Measurements from ENCODE around the gene TMPRSS5. TPM values are rescaled to one million over a fixed set of nuclear protein-coding genes. Genes with fewer than 3 reads are reported as not detected.

Gene TMPRSS5
- total RNA-seq, result 0.80 TPM
- 1 to 10 TPM in 4 of 8 donors, under 1 TPM in 4; 0.41 to 3.5 (median 1.2) TPM for polyA plus RNA-seq (ENCODE audit: insufficient read depth in 1 of 8, insufficient read length in 8 of 8, low replicate concordance in 1 of 8)
- long read RNA-seq, donor 1, result 0 reads
- long read RNA-seq, donor 2, result 0 reads
- long read RNA-seq, donor 3, result 0 reads
- long read RNA-seq, donor 4, result 0 reads
- long read RNA-seq, donor 5, result 0 reads
- long read RNA-seq, donor 6, result 0 reads
- long read RNA-seq, donor 7, result 0 reads
- long read RNA-seq, donor 8, result 0 reads
- long read RNA-seq, donor 9, result 0 reads
- long read RNA-seq, donor 10, result 0 reads
- long read RNA-seq, donor 11, result 0 reads

- H3K4me1 ChIP-seq (ENCODE audit: control insufficient read depth, insufficient read depth, low read length), result no peaks in the 10 kb centered on the region
- WGBS (ENCODE audit: insufficient coverage), result 73% methylated on average over 3 of the region's 7 CpGs
- DNase-seq, result peak; percentile 35
- peaks cover 7% of the 10 kb centered on the region for H3K9me3 ChIP-seq (replicated peaks; ENCODE audit: control insufficient read depth, low read depth, low read length)
- H3K36me3 ChIP-seq (ENCODE audit: control insufficient read depth, insufficient read depth, low read length), result no peaks in the 10 kb centered on the region
- no peak within 1 kb of the TSS for H3K4me3 ChIP-seq (ENCODE audit: low read length)
- no peaks in the 10 kb centered on the region for H3K27me3 ChIP-seq (ENCODE audit: control insufficient read depth, insufficient read depth, low read length)
- H3K27ac ChIP-seq (ENCODE audit: low read length), result peak within 1 kb of the TSS; percentile 7
Measured at GRCh38 chr11:113705871-113706655, at the start of gene TMPRSS5. Gene TMPRSS5, minus strand, starts transcription at chr11:113706308. Its CDS starts 84 bp downstream, at chr11:113706224.

GRCh38 chr11:113752932-113753331 is 46.8 kb upstream of the TMPRSS5 start:
- H3K27me3 ChIP-seq (ENCODE audit: control insufficient read depth, insufficient read depth, low read length), result no peaks in the 10 kb centered on the region
- no peaks in the 10 kb centered on the region for H3K4me1 ChIP-seq (ENCODE audit: control insufficient read depth, insufficient read depth, low read length)
- no peaks in the 10 kb centered on the region for H3K9me3 ChIP-seq (replicated peaks; ENCODE audit: control insufficient read depth, low read depth, low read length)
- H3K36me3 ChIP-seq (ENCODE audit: control insufficient read depth, insufficient read depth, low read length), result peaks cover 25% of the 10 kb centered on the region
- WGBS (ENCODE audit: insufficient coverage), result no CpG with 5 or more reads among the region's 3 CpGs
- no peak for DNase-seq
- H3K27ac ChIP-seq (ENCODE audit: low read length), result no peak overlapping the region
- no peak overlapping the region for H3K4me3 ChIP-seq (ENCODE audit: low read length)

GRCh38 chr11:113736323-113736722 is 30.2 kb upstream of the TMPRSS5 start:
- DNase-seq, result no peak
- H3K4me1 ChIP-seq (ENCODE audit: control insufficient read depth, insufficient read depth, low read length), result no peaks in the 10 kb centered on the region
- no peaks in the 10 kb centered on the region for H3K27me3 ChIP-seq (ENCODE audit: control insufficient read depth, insufficient read depth, low read length)
- no CpG with 5 or more reads among the region's 1 CpG for WGBS (ENCODE audit: insufficient coverage)
- H3K9me3 ChIP-seq (replicated peaks; ENCODE audit: control insufficient read depth, low read depth, low read length), result no peaks in the 10 kb centered on the region
- H3K36me3 ChIP-seq (ENCODE audit: control insufficient read depth, insufficient read depth, low read length), result peaks cover 43% of the 10 kb centered on the region
- no peak overlapping the region for H3K4me3 ChIP-seq (ENCODE audit: low read length)
- no peak overlapping the region for H3K27ac ChIP-seq (ENCODE audit: low read length)

GRCh38 chr11:113732092-113732491 is 26.0 kb upstream of the TMPRSS5 start:
- no peak for DNase-seq
- 87% methylated on average over 5 of the region's 5 CpGs for WGBS (ENCODE audit: insufficient coverage)
- Histone ChIP-seq H3K9me3 (replicated peaks; ENCODE audit: control insufficient read depth, low read depth, low read length) (no peaks in the 10 kb centered on the region), H3K4me3 (ENCODE audit: low read length) (no peak overlapping the region), H3K27me3 (ENCODE audit: control insufficient read depth, insufficient read depth, low read length) (no peaks in the 10 kb centered on the region), H3K36me3 (ENCODE audit: control insufficient read depth, insufficient read depth, low read length) (peaks cover 23% of the 10 kb centered on the region), H3K27ac (ENCODE audit: low read length) (no peak overlapping the region), H3K4me1 (ENCODE audit: control insufficient read depth, insufficient read depth, low read length) (no peaks in the 10 kb centered on the region)

- WGBS (ENCODE audit: insufficient coverage), result 0% methylated on average over 1 of the region's 4 CpGs
- H3K4me3 ChIP-seq (ENCODE audit: low read length), result no peak overlapping the region
- no peaks in the 10 kb centered on the region for H3K4me1 ChIP-seq (ENCODE audit: control insufficient read depth, insufficient read depth, low read length)
- H3K36me3 ChIP-seq (ENCODE audit: control insufficient read depth, insufficient read depth, low read length), result peaks cover 15% of the 10 kb centered on the region
- H3K9me3 ChIP-seq (replicated peaks; ENCODE audit: control insufficient read depth, low read depth, low read length), result no peaks in the 10 kb centered on the region
- no peaks in the 10 kb centered on the region for H3K27me3 ChIP-seq (ENCODE audit: control insufficient read depth, insufficient read depth, low read length)
- no peak overlapping the region for H3K27ac ChIP-seq (ENCODE audit: low read length)
- peak; percentile 71 for DNase-seq
Measured at GRCh38 chr11:113730887-113731726, 25.0 kb upstream of the TMPRSS5 start.

GRCh38 chr11:113729456-113729855 is 23.3 kb upstream of the TMPRSS5 start:
- no peak for DNase-seq
- no CpG with 5 or more reads among the region's 5 CpGs for WGBS (ENCODE audit: insufficient coverage)
- Histone ChIP-seq H3K36me3 (ENCODE audit: control insufficient read depth, insufficient read depth, low read length) (peaks cover 8% of the 10 kb centered on the region), H3K27me3 (ENCODE audit: control insufficient read depth, insufficient read depth, low read length) (no peaks in the 10 kb centered on the region), H3K4me3 (ENCODE audit: low read length) (no peak overlapping the region), H3K27ac (ENCODE audit: low read length) (no peak overlapping the region), H3K4me1 (ENCODE audit: control insufficient read depth, insufficient read depth, low read length) (no peaks in the 10 kb centered on the region), H3K9me3 (replicated peaks; ENCODE audit: control insufficient read depth, low read depth, low read length) (no peaks in the 10 kb centered on the region)

GRCh38 chr11:113728814-113729213 is 22.7 kb upstream of the TMPRSS5 start:
- WGBS (ENCODE audit: insufficient coverage), result 76% methylated on average over 3 of the region's 3 CpGs
- H3K27me3 ChIP-seq (ENCODE audit: control insufficient read depth, insufficient read depth, low read length), result no peaks in the 10 kb centered on the region
- no peaks in the 10 kb centered on the region for H3K4me1 ChIP-seq (ENCODE audit: control insufficient read depth, insufficient read depth, low read length)
- DNase-seq, result no peak
- H3K4me3 ChIP-seq (ENCODE audit: low read length), result no peak overlapping the region
- no peak overlapping the region for H3K27ac ChIP-seq (ENCODE audit: low read length)
- peaks cover 8% of the 10 kb centered on the region for H3K36me3 ChIP-seq (ENCODE audit: control insufficient read depth, insufficient read depth, low read length)
- H3K9me3 ChIP-seq (replicated peaks; ENCODE audit: control insufficient read depth, low read depth, low read length), result no peaks in the 10 kb centered on the region

- Histone ChIP-seq H3K4me3 (ENCODE audit: low read length) (no peak overlapping the region), H3K36me3 (ENCODE audit: control insufficient read depth, insufficient read depth, low read length) (no peaks in the 10 kb centered on the region), H3K4me1 (ENCODE audit: control insufficient read depth, insufficient read depth, low read length) (no peaks in the 10 kb centered on the region), H3K27me3 (ENCODE audit: control insufficient read depth, insufficient read depth, low read length) (no peaks in the 10 kb centered on the region), H3K9me3 (replicated peaks; ENCODE audit: control insufficient read depth, low read depth, low read length) (no peaks in the 10 kb centered on the region), H3K27ac (ENCODE audit: low read length) (no peak overlapping the region)
- no peak for DNase-seq
- 75% methylated on average over 1 of the region's 3 CpGs for WGBS (ENCODE audit: insufficient coverage)
Measured at GRCh38 chr11:113725913-113726312, 19.8 kb upstream of the TMPRSS5 start.

- DNase-seq, result no peak
- Histone ChIP-seq H3K4me1 (ENCODE audit: control insufficient read depth, insufficient read depth, low read length) (no peaks in the 10 kb centered on the region), H3K36me3 (ENCODE audit: control insufficient read depth, insufficient read depth, low read length) (no peaks in the 10 kb centered on the region), H3K4me3 (ENCODE audit: low read length) (no peak overlapping the region), H3K27ac (ENCODE audit: low read length) (no peak overlapping the region), H3K9me3 (replicated peaks; ENCODE audit: control insufficient read depth, low read depth, low read length) (no peaks in the 10 kb centered on the region), H3K27me3 (ENCODE audit: control insufficient read depth, insufficient read depth, low read length) (no peaks in the 10 kb centered on the region)
- 73% methylated on average over 3 of the region's 5 CpGs for WGBS (ENCODE audit: insufficient coverage)
Measured at GRCh38 chr11:113725407-113725806, 19.3 kb upstream of the TMPRSS5 start.

- Histone ChIP-seq H3K36me3 (ENCODE audit: control insufficient read depth, insufficient read depth, low read length) (peaks cover 3% of the 10 kb centered on the region), H3K4me1 (ENCODE audit: control insufficient read depth, insufficient read depth, low read length) (no peaks in the 10 kb centered on the region), H3K9me3 (replicated peaks; ENCODE audit: control insufficient read depth, low read depth, low read length) (no peaks in the 10 kb centered on the region), H3K27ac (ENCODE audit: low read length) (no peak overlapping the region), H3K27me3 (ENCODE audit: control insufficient read depth, insufficient read depth, low read length) (no peaks in the 10 kb centered on the region), H3K4me3 (ENCODE audit: low read length) (no peak overlapping the region)
- no peak for DNase-seq
- no CpG with 5 or more reads among the region's 3 CpGs for WGBS (ENCODE audit: insufficient coverage)
Measured at GRCh38 chr11:113724778-113725177, 18.7 kb upstream of the TMPRSS5 start.
